ENCODE results near the gene GPC2.
A peak's percentile ranks its signal among the peaks of the same experiment; 100 is the strongest.

Gene GPC2

DNA sequence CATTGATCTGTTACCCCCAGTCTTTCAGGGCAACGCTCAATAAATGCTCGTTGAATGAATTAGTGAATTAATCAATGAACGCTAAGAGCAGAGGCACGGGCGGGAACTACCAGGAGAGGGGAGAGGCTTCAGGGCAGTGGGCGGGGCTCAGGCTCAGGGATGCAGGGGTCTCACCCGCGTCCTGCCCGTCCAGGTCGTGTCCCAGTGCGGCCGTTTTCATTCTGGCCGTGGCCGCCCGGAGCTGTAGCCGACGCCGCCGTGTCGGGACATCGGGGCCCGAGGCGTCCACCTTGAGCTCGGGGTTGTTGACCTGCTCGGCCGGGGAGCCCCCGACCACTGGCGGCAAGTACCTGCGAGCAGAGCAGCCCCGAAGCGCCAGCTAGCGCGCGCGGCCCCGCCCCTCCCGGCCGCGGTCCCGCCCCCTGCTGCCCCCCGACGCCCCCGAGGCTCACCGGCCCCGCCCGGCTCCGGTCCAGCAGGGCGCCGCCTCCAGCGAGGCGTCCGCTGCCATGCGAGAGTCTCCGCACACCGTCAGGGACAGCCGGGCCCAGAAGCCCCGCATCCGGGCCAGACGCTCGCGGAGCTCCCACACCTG, 6.0 kb downstream of the GPC2 start:
- H3K4me3 Mint-ChIP-seq, result peak overlapping the region; percentile 78
- TF ChIP-seq, protein P1, sequence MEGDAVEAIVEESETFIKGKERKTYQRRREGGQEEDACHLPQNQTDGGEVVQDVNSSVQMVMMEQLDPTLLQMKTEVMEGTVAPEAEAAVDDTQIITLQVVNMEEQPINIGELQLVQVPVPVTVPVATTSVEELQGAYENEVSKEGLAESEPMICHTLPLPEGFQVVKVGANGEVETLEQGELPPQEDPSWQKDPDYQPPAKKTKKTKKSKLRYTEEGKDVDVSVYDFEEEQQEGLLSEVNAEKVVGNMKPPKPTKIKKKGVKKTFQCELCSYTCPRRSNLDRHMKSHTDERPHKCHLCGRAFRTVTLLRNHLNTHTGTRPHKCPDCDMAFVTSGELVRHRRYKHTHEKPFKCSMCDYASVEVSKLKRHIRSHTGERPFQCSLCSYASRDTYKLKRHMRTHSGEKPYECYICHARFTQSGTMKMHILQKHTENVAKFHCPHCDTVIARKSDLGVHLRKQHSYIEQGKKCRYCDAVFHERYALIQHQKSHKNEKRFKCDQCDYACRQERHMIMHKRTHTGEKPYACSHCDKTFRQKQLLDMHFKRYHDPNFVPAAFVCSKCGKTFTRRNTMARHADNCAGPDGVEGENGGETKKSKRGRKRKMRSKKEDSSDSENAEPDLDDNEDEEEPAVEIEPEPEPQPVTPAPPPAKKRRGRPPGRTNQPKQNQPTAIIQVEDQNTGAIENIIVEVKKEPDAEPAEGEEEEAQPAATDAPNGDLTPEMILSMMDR (IDR thresholded peaks at IDR 0.05), result no peak
- H3K9me3 Mint-ChIP-seq, result no peaks in the 10 kb centered on the region
- peaks cover 64% of the 10 kb centered on the region for H3K4me1 Mint-ChIP-seq
- peaks cover 55% of the 10 kb centered on the region for H3K27me3 Mint-ChIP-seq (ENCODE audit: low read depth, poor library complexity)
- H3K36me3 Mint-ChIP-seq (ENCODE audit: low read depth), result peaks cover 33% of the 10 kb centered on the region
- H3K27ac Mint-ChIP-seq, result no peak overlapping the region
- DNase-seq, result peak; percentile 69

- no peak for DNase-seq
- Mint-ChIP-seq H3K36me3 (ENCODE audit: low read depth) (peaks cover 30% of the 10 kb centered on the region), H3K4me3 (peak overlapping the region; percentile 78), H3K27me3 (ENCODE audit: low read depth, poor library complexity) (peaks cover 64% of the 10 kb centered on the region), H3K4me1 (peaks cover 59% of the 10 kb centered on the region), H3K27ac (no peak overlapping the region), H3K9me3 (no peaks in the 10 kb centered on the region)
- TF ChIP-seq, protein P1 (IDR thresholded peaks at IDR 0.05), result no peak
These were observed 6.9 kb downstream of the GPC2 start for GRCh38 chr7:100170101-100170897.

DNA sequence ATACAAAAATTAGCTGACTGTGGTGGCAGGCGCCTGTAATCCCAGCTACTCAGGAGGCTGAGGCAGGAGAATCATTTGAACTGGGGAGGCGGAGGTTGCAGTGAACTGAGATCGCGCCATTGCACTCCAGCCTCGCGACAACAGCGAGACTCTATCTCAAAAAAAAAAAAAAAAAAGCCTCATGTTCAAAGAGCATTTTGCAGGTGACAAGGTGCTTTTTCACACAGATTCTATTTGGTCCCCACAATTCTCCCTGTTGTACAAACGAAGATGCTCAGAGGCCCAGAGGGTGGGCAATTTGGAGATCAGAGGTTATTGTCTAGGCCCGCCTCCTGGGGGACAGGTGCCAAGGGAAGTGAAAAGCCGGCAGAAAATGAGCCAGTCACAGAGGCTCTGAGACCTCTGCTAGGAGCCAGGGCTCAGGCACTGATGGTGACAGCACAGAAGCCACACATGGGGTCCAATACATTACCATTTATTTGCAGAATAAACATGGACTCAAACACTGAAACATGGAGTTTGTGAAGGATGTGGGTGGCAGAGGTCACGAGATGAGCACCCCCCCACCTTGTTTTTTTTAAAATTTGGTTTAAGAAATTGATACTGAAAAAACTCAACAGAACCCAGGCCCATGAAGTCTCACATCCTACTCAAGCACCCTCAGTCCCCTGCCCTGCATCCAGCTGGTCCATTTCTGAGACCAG, 7.9 kb downstream of the GPC2 start:
- H3K4me1 Mint-ChIP-seq, result peaks cover 50% of the 10 kb centered on the region
- TF ChIP-seq, protein P1 (IDR thresholded peaks at IDR 0.05), result no peak
- H3K4me3 Mint-ChIP-seq, result peak overlapping the region; percentile 83
- no peak for DNase-seq
- no peak overlapping the region for H3K27ac Mint-ChIP-seq
- no peaks in the 10 kb centered on the region for H3K9me3 Mint-ChIP-seq
- peaks cover 64% of the 10 kb centered on the region for H3K27me3 Mint-ChIP-seq (ENCODE audit: low read depth, poor library complexity)
- H3K36me3 Mint-ChIP-seq (ENCODE audit: low read depth), result peaks cover 20% of the 10 kb centered on the region

DNA sequence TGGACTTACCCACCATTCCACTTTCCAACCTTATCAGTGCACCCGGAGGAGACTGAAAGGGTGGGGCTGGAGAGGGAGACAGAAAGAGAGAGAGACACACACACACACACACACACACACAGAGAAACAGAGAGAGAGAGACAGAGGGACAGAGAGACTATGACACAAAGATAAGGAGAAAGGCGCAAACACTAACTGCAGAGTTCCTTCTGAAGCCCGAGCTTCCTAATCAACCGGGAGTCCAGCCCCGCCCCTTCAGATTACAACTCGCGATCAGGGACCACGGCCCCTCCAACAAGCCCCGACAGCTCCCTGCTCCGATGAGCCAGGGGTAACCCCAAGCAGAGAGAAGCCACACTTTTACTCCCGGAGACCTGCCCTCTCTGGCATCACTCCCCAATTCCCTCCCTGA, 9.3 kb downstream of the GPC2 start:
- Mint-ChIP-seq H3K27ac (no peak overlapping the region), H3K4me3 (peak overlapping the region; percentile 83), H3K9me3 (no peaks in the 10 kb centered on the region), H3K27me3 (ENCODE audit: low read depth, poor library complexity) (peaks cover 64% of the 10 kb centered on the region), H3K4me1 (peaks cover 45% of the 10 kb centered on the region), H3K36me3 (ENCODE audit: low read depth) (peaks cover 7% of the 10 kb centered on the region)
- peak; percentile 37 for DNase-seq
- TF ChIP-seq, protein P1 (IDR thresholded peaks at IDR 0.05), result no peak

GRCh38 chr7:100166970-100167911, 9.9 kb downstream of the GPC2 start:
- peak overlapping the region; percentile 83 for H3K4me3 Mint-ChIP-seq
- peaks cover 7% of the 10 kb centered on the region for H3K36me3 Mint-ChIP-seq (ENCODE audit: low read depth)
- no peaks in the 10 kb centered on the region for H3K9me3 Mint-ChIP-seq
- H3K27ac Mint-ChIP-seq, result no peak overlapping the region
- TF ChIP-seq, protein P1 (IDR thresholded peaks at IDR 0.05), result no peak
- H3K27me3 Mint-ChIP-seq (ENCODE audit: low read depth, poor library complexity), result peaks cover 62% of the 10 kb centered on the region
- H3K4me1 Mint-ChIP-seq, result peaks cover 45% of the 10 kb centered on the region
- DNase-seq, result no peak

All from nephron progenitor cell (in vitro differentiated cells).